Endodermal cell (in vitro differentiated cells): ENCODE data around the gene PDE6B. TPM values are rescaled to one million over a fixed set of nuclear protein-coding genes. Genes with fewer than 3 reads are reported as not detected.
A peak's percentile ranks its signal among the peaks of the same experiment; 100 is the strongest.

Source experiments
- DNase-seq: peaks from one replicate; pipeline ENCODE4 v3.0.0-alpha.2; 2017
- H3K27ac ChIP-seq: 2 replicates; pipeline ENCODE4 v1.5.1; 2013; ENCODE audit warnings: mild to moderate bottlenecking, low read depth, low read length, moderate library complexity
- H3K27me3 ChIP-seq: 2 replicates; pipeline ENCODE4 v1.6.1; 2013; ENCODE audit warnings: mild to moderate bottlenecking, low read length, moderate library complexity; ENCODE audit not compliant: insufficient read depth, control insufficient read depth, poor library complexity, severe bottlenecking
- H3K36me3 ChIP-seq: 2 replicates; pipeline ENCODE4 v1.7.0; 2013; ENCODE audit warnings: mild to moderate bottlenecking, low read length, moderate library complexity; ENCODE audit not compliant: control insufficient read depth, insufficient read depth
- H3K4me1 ChIP-seq: one replicate; pipeline ENCODE4 v1.7.0; 2013; ENCODE audit warnings: low read length; ENCODE audit not compliant: control insufficient read depth, insufficient read depth
- H3K4me3 ChIP-seq: 2 replicates; pipeline ENCODE4 v1.5.1; 2013; ENCODE audit warnings: mild to moderate bottlenecking, low read length, moderate library complexity
- H3K9ac ChIP-seq: 2 replicates; pipeline ENCODE4 v1.6.1; 2013; ENCODE audit warnings: mild to moderate bottlenecking, low read length, moderate library complexity; ENCODE audit not compliant: poor library complexity, severe bottlenecking; ENCODE audit errors: extremely low read depth
- H3K9me3 ChIP-seq: 2 replicates; pipeline ENCODE4 v1.6.1; 2013; ENCODE audit warnings: mild to moderate bottlenecking, low read length, moderate library complexity; ENCODE audit not compliant: control insufficient read depth
- H3K27ac Mint-ChIP-seq: 2 replicates; pipeline ENCODE4 v1.8.0; 2020; ENCODE audit warnings: mixed read lengths
- H3K27me3 Mint-ChIP-seq: 2 replicates; pipeline ENCODE4 v1.8.0; 2021; ENCODE audit warnings: mild to moderate bottlenecking, mixed read lengths; ENCODE audit not compliant: insufficient read depth
- H3K36me3 Mint-ChIP-seq: 2 replicates; pipeline ENCODE4 v1.8.0; 2020; ENCODE audit warnings: low read depth, mixed read lengths
- H3K4me1 Mint-ChIP-seq: 2 replicates; pipeline ENCODE4 v1.8.0; 2020; ENCODE audit warnings: mixed read lengths
- H3K4me3 Mint-ChIP-seq: 2 replicates; pipeline ENCODE4 v1.8.0; 2020; ENCODE audit warnings: mild to moderate bottlenecking, moderate library complexity, mixed read lengths
- H3K9me3 Mint-ChIP-seq: 2 replicates; pipeline ENCODE4 v1.8.0; 2020; ENCODE audit warnings: mild to moderate bottlenecking, mixed read lengths
- WGBS, 2 experiments: methylation state at CpG; one replicate each; pipeline versions ENCODE4 v1.1.5 to v1.1.7; 2013; ENCODE audit warnings: missing lambda C conversion rate in 2 of 2, mixed read lengths in 1 of 2; ENCODE audit not compliant: insufficient coverage in 1 of 2, insufficient read length in 1 of 2; 5-methylcytosine and 5-hydroxymethylcytosine counted together
- total RNA-seq, 2 donors: library from RNA; stranded (reverse); fragmentation: NEBNext Ultra II Directional in 1 of 2; extraction: Animal tissue kit (Norgen Biotek cat#: 25700) in 1 of 2; gene quantifications; 2 replicates in 1 of 2; 3 replicates in 1 of 2; pipeline ENCODE4 v1.2.1, GENCODE V29; 2021
- TF ChIP-seq, protein P1 (sequence below): fragments of 200-600 bp; sonication (generic); conservative IDR thresholded peaks from 2 replicates; pipeline ENCODE4 v1.5.0; 2021; ENCODE audit warnings: antibody characterized with exemption, mild to moderate bottlenecking

The PDE6B gene
- total RNA-seq, 2 donors from 2014 or later: 12.4 to 14.6 TPM

DNA sequence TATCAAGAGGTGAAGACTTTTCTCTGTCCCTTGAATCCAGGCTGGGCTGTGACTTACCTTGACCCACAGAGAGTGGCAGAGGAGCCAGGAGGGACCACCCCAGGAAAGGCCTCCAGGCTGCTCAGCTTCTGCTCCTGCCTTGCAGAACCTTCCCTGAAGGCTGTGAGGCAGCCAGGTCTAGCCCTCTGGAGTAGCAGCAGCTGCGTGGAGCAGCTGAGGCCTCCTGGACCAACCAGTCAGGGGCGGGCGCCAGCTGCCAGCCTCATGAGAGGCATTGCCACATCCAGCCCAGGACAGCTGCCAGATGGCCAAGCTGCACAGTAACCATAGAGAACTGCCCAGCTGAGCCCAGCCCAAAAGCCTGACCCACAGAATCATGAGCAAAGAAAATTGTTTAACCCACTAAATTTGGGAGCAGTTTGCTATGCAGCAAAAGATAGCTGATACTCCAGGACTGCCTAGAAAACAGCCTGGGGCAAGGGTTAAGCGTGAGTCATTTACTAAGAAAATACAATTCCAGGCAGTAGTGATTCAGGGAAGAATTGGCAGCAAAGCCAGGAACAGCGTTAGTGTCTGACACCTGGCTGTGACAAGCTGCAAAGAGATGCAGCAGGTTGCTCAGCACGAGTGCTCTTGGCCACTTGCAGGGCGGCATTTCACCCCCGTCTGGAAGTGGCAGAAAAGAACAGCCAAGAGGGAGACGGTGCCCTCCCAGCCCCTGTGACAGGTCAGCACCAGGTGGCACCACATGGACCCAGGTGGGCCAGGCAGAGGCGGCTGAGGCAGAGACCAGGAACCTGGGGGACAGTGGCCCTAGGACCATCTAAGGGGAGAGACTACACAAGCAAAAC is 14.7 kb upstream of the PDE6B start:
- DNase-seq: peak; percentile 40

DNA sequence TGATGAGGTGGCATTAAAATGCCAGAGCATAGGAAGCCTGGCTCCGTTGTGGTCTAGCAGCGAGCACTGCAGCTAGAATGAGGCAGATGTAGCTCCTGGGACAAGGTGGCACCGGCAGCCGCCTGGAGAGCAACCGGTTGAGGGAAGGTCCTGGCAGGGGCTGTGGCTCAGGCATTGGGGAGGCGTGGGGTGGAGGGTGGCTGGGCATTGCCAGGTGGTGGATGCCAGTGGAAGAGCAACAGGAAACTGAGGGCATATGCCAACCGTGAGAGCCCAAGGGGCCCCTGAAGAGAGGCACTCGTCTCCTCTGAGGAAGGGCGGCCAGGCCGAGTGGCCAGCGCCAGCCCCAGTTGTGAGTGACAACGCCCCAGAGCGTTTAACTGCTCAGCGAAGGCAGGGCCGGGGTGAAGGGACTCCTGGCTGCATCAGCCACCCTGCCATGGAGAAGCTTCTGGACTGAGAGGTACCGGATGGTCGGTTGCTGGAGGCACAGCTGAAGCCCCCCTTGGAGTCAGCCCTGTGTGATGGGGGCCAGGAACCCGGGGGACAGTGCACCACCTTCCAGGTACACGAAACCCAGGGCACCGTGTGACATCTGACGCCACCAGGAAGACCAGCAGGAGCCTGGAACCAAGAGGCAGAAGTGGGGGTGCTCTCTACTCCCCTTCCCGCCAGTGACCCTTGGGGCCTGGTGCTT is 13.2 kb upstream of the PDE6B start:
- Histone ChIP-seq H3K9ac (no peak overlapping the region), H3K9me3 (no peaks in the 10 kb centered on the region), H3K27ac (no peak overlapping the region), H3K4me3 (no peak overlapping the region), H3K4me1 (no peaks in the 10 kb centered on the region), H3K36me3 (no peaks in the 10 kb centered on the region), H3K27me3 (no peaks in the 10 kb centered on the region)
- Mint-ChIP-seq H3K4me3 (no peak overlapping the region), H3K9me3 (no peaks in the 10 kb centered on the region), H3K4me1 (no peaks in the 10 kb centered on the region), H3K36me3 (no peaks in the 10 kb centered on the region), H3K27me3 (peaks cover 19% of the 10 kb centered on the region), H3K27ac (no peak overlapping the region)
- TF ChIP-seq, protein P1, sequence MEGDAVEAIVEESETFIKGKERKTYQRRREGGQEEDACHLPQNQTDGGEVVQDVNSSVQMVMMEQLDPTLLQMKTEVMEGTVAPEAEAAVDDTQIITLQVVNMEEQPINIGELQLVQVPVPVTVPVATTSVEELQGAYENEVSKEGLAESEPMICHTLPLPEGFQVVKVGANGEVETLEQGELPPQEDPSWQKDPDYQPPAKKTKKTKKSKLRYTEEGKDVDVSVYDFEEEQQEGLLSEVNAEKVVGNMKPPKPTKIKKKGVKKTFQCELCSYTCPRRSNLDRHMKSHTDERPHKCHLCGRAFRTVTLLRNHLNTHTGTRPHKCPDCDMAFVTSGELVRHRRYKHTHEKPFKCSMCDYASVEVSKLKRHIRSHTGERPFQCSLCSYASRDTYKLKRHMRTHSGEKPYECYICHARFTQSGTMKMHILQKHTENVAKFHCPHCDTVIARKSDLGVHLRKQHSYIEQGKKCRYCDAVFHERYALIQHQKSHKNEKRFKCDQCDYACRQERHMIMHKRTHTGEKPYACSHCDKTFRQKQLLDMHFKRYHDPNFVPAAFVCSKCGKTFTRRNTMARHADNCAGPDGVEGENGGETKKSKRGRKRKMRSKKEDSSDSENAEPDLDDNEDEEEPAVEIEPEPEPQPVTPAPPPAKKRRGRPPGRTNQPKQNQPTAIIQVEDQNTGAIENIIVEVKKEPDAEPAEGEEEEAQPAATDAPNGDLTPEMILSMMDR: no peak
- DNase-seq: peak; percentile 20
- WGBS, 2 experiments: 90 to 97% methylated on average over 16 to 22 of the region's 22 CpGs

More for the DNA sequence above, 14.7 kb upstream of the PDE6B start:
- TF ChIP-seq, protein P1: no peak
- Histone ChIP-seq H3K4me1 (no peaks in the 10 kb centered on the region), H3K4me3 (no peak overlapping the region), H3K9ac (no peak overlapping the region), H3K36me3 (no peaks in the 10 kb centered on the region), H3K27me3 (no peaks in the 10 kb centered on the region), H3K27ac (no peak overlapping the region), H3K9me3 (no peaks in the 10 kb centered on the region)
- H3K27me3 Mint-ChIP-seq: peaks cover 20% of the 10 kb centered on the region
- WGBS, 2 experiments: 55 to 71% methylated on average over 9 to 10 of the region's 10 CpGs
- no peak overlapping the region for H3K27ac Mint-ChIP-seq
- no peaks in the 10 kb centered on the region for H3K4me1 Mint-ChIP-seq
- H3K36me3 Mint-ChIP-seq: no peaks in the 10 kb centered on the region
- H3K4me3 Mint-ChIP-seq: no peak overlapping the region
- no peaks in the 10 kb centered on the region for H3K9me3 Mint-ChIP-seq

DNA sequence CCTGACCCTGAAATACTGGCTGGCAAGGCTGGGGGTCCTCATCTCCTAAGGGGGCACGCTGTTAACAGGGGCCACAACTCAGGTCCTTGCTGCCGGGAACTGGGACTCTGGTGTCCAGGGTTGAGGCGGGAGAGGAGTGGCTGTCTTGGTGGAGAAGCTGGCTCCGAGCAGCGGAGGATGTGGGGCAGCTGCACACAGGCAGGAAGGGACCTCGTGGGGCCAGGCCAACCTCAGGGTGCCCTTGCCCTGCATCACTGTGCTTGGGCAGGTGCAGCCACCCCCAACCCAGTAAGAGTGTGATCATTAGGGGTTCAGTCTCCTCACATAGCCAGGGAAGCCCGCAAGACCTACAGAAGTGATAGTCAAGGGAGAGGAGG is 12.6 kb upstream of the PDE6B start:
- DNase-seq: peak; percentile 26
- Histone ChIP-seq H3K4me1 (no peaks in the 10 kb centered on the region), H3K9me3 (no peaks in the 10 kb centered on the region), H3K27me3 (no peaks in the 10 kb centered on the region), H3K27ac (no peak overlapping the region), H3K4me3 (no peak overlapping the region), H3K9ac (no peak overlapping the region), H3K36me3 (no peaks in the 10 kb centered on the region)
- Mint-ChIP-seq H3K9me3 (peaks cover 3% of the 10 kb centered on the region), H3K36me3 (no peaks in the 10 kb centered on the region), H3K27me3 (peaks cover 19% of the 10 kb centered on the region), H3K27ac (no peak overlapping the region), H3K4me1 (no peaks in the 10 kb centered on the region), H3K4me3 (no peak overlapping the region)
- WGBS, 2 experiments: 90 to 100% methylated on average over 1 to 7 of the region's 7 CpGs
- TF ChIP-seq, protein P1: no peak
